ENCODE measurements around the gene SLC10A1. TPM values are rescaled to one million over a fixed set of nuclear protein-coding genes. Genes with fewer than 3 reads are reported as not detected.

SLC10A1 gene
- total RNA-seq, 2 donors from 2014 or later: not detected

- Mint-ChIP-seq H3K27ac (no peak overlapping the region), H3K36me3 (ENCODE audit: low read depth) (peaks cover 56% of the 10 kb centered on the region), H3K9me3 (no peaks in the 10 kb centered on the region), H3K4me1 (no peaks in the 10 kb centered on the region), H3K27me3 (ENCODE audit: insufficient read depth) (no peaks in the 10 kb centered on the region), H3K4me3 (no peak overlapping the region)
- no peak for DNase-seq
- no peak overlapping the region for H3K4me3 ChIP-seq (ENCODE audit: low read length)
- no peaks in the 10 kb centered on the region for H3K27me3 ChIP-seq (ENCODE audit: control insufficient read depth, insufficient read depth, low read length, poor library complexity, severe bottlenecking)
- no peaks in the 10 kb centered on the region for H3K4me1 ChIP-seq (ENCODE audit: control insufficient read depth, insufficient read depth, low read length)
- no peak overlapping the region for H3K27ac ChIP-seq (ENCODE audit: low read depth, low read length)
- no peak overlapping the region for H3K9ac ChIP-seq (ENCODE audit: extremely low read depth, low read length, poor library complexity, severe bottlenecking)
- H3K36me3 ChIP-seq (ENCODE audit: control insufficient read depth, insufficient read depth, low read length): peaks cover 58% of the 10 kb centered on the region
- no peak for TF ChIP-seq CTCF (conservative IDR thresholded peaks at IDR 0.05)
- WGBS, 2 experiments (ENCODE audit: insufficient coverage in 1 of 2, insufficient read length in 1 of 2): 92 to 94% methylated on average over 2 to 3 of the region's 3 CpGs
- no peaks in the 10 kb centered on the region for H3K9me3 ChIP-seq (ENCODE audit: control insufficient read depth, low read length)
Measured at GRCh38 chr14:69780952-69781351, 16.1 kb downstream of the SLC10A1 start.

- Histone ChIP-seq H3K4me1 (ENCODE audit: control insufficient read depth, insufficient read depth, low read length) (no peaks in the 10 kb centered on the region), H3K36me3 (ENCODE audit: control insufficient read depth, insufficient read depth, low read length) (peaks cover 66% of the 10 kb centered on the region), H3K9me3 (ENCODE audit: control insufficient read depth, low read length) (no peaks in the 10 kb centered on the region), H3K9ac (ENCODE audit: extremely low read depth, low read length, poor library complexity, severe bottlenecking) (no peak overlapping the region), H3K27me3 (ENCODE audit: control insufficient read depth, insufficient read depth, low read length, poor library complexity, severe bottlenecking) (no peaks in the 10 kb centered on the region), H3K27ac (ENCODE audit: low read depth, low read length) (no peak overlapping the region), H3K4me3 (ENCODE audit: low read length) (no peak overlapping the region)
- Mint-ChIP-seq H3K4me1 (no peaks in the 10 kb centered on the region), H3K27ac (no peak overlapping the region), H3K4me3 (no peak overlapping the region), H3K27me3 (ENCODE audit: insufficient read depth) (no peaks in the 10 kb centered on the region), H3K36me3 (ENCODE audit: low read depth) (peaks cover 58% of the 10 kb centered on the region), H3K9me3 (no peaks in the 10 kb centered on the region)
- 100% methylated on average over 1 of the region's 1 CpG; no CpG with 5 or more reads in 1 of the 2 experiments for WGBS, 2 experiments (ENCODE audit: insufficient coverage in 1 of 2, insufficient read length in 1 of 2)
- DNase-seq: no peak
- TF ChIP-seq CTCF (conservative IDR thresholded peaks at IDR 0.05): no peak
Measured at GRCh38 chr14:69780092-69780491, 16.9 kb downstream of the SLC10A1 start.

GRCh38 chr14:69779088-69779487 lies 18.0 kb downstream of the SLC10A1 start:
- H3K9me3 ChIP-seq (ENCODE audit: control insufficient read depth, low read length): no peaks in the 10 kb centered on the region
- no peaks in the 10 kb centered on the region for H3K27me3 Mint-ChIP-seq (ENCODE audit: insufficient read depth)
- no peak overlapping the region for H3K27ac ChIP-seq (ENCODE audit: low read depth, low read length)
- no peaks in the 10 kb centered on the region for H3K4me1 Mint-ChIP-seq
- no peaks in the 10 kb centered on the region for H3K27me3 ChIP-seq (ENCODE audit: control insufficient read depth, insufficient read depth, low read length, poor library complexity, severe bottlenecking)
- no peaks in the 10 kb centered on the region for H3K9me3 Mint-ChIP-seq
- no peak overlapping the region for H3K27ac Mint-ChIP-seq
- peaks cover 76% of the 10 kb centered on the region for H3K36me3 ChIP-seq (ENCODE audit: control insufficient read depth, insufficient read depth, low read length)
- no peak for TF ChIP-seq CTCF (conservative IDR thresholded peaks at IDR 0.05)
- WGBS, 2 experiments (ENCODE audit: insufficient coverage in 1 of 2, insufficient read length in 1 of 2): 90 to 94% methylated on average over 2 of the region's 2 CpGs
- peak; percentile 34 for DNase-seq
- no peak overlapping the region for H3K9ac ChIP-seq (ENCODE audit: extremely low read depth, low read length, poor library complexity, severe bottlenecking)
- no peak overlapping the region for H3K4me3 ChIP-seq (ENCODE audit: low read length)
- H3K4me3 Mint-ChIP-seq: no peak overlapping the region
- no peaks in the 10 kb centered on the region for H3K4me1 ChIP-seq (ENCODE audit: control insufficient read depth, insufficient read depth, low read length)
- peaks cover 65% of the 10 kb centered on the region for H3K36me3 Mint-ChIP-seq (ENCODE audit: low read depth)
